SK-N-SH treated with all-trans-retinoic acid at 6 μM for 48 hours (cell line): ENCODE results near the gene HIVEP3.

ENCODE experiments used
- ATAC-seq: fragments of 200-7000 bp; cut with Tn5 transposase; 3 replicates; pipeline ENCODE4 v1.9.1; 2020; ENCODE audit warnings: mild to moderate bottlenecking, moderate library complexity
- ARNTL ChIP-seq: fragments of 450-650 bp; formaldehyde crosslinking; IDR thresholded peaks from 2 replicates; pipeline ENCODE4 v1.5.0; 2020; ENCODE audit warnings: low read depth, mild to moderate bottlenecking, moderate library complexity, borderline replicate concordance
- BACH2 ChIP-seq: fragments of 250-450 bp; sonication (Bioruptor Pico); IDR thresholded peaks from 2 replicates; pipeline ENCODE4 v1.9.0; 2021; ENCODE audit warnings: mild to moderate bottlenecking, borderline replicate concordance
- CREB5 ChIP-seq: fragments of 250-450 bp; sonication (Bioruptor Pico); IDR thresholded peaks from 2 replicates; pipeline ENCODE4 v1.5.1; 2020; ENCODE audit warnings: low read depth, mild to moderate bottlenecking, moderate library complexity
- GLIS3 ChIP-seq: fragments of 250-450 bp; sonication (Bioruptor Pico); IDR thresholded peaks from 2 replicates; pipeline ENCODE4 v1.5.0; 2020; ENCODE audit warnings: mild to moderate bottlenecking, moderate library complexity
- ISL1 ChIP-seq: fragments of 250-450 bp; sonication (Bioruptor Pico); IDR thresholded peaks from 2 replicates; pipeline ENCODE4 v2.1.2; 2022; ENCODE audit warnings: mild to moderate bottlenecking, moderate library complexity
- OSR1 ChIP-seq: fragments of 250-450 bp; sonication (Bioruptor Pico); IDR thresholded peaks from 2 replicates; pipeline ENCODE4 v1.8.0; 2022; ENCODE audit warnings: moderate library complexity, mild to moderate bottlenecking, inconsistent platforms
- PATZ1 ChIP-seq: fragments of 250-450 bp; sonication (Bioruptor Pico); IDR thresholded peaks from 2 replicates; pipeline ENCODE4 v1.8.0; 2020; ENCODE audit warnings: mild to moderate bottlenecking, moderate library complexity, borderline replicate concordance
- POU6F1 ChIP-seq: fragments of 250-450 bp; sonication (Bioruptor Pico); IDR thresholded peaks from 2 replicates; pipeline ENCODE4 v1.8.0; 2021; ENCODE audit warnings: low read depth, mild to moderate bottlenecking, moderate library complexity, borderline replicate concordance
- PPARA ChIP-seq: fragments of 250-450 bp; sonication (Bioruptor Pico); IDR thresholded peaks from 2 replicates; pipeline ENCODE4 v1.5.0; 2020; ENCODE audit warnings: mild to moderate bottlenecking, borderline replicate concordance
- SNAI2 ChIP-seq: fragments of 250-450 bp; sonication (Bioruptor Pico); IDR thresholded peaks from 2 replicates; pipeline ENCODE4 v1.5.0; 2020; ENCODE audit warnings: mild to moderate bottlenecking, moderate library complexity
- TCF4 ChIP-seq: fragments of 250-450 bp; sonication (Bioruptor Pico); IDR thresholded peaks from 2 replicates; pipeline ENCODE4 v1.8.0; 2021; ENCODE audit warnings: mild to moderate bottlenecking, moderate library complexity, borderline replicate concordance
- TOX ChIP-seq: fragments of 250-450 bp; sonication (Bioruptor Pico); IDR thresholded peaks from 2 replicates; pipeline ENCODE4 v1.8.0; 2021; ENCODE audit warnings: mild to moderate bottlenecking, moderate library complexity, borderline replicate concordance
- TSHZ2 ChIP-seq: fragments of 250-450 bp; sonication (Bioruptor Pico); IDR thresholded peaks from 2 replicates; pipeline ENCODE4 v1.5.0; 2020; ENCODE audit warnings: mild to moderate bottlenecking, moderate library complexity
- ZFP3 ChIP-seq: fragments of 250-450 bp; sonication (Bioruptor Pico); IDR thresholded peaks from 2 replicates; pipeline ENCODE4 v1.5.0; 2020; ENCODE audit warnings: mild to moderate bottlenecking, moderate library complexity
- ZFP30 ChIP-seq: fragments of 450-650 bp; formaldehyde crosslinking; IDR thresholded peaks from 2 replicates; pipeline ENCODE4 v1.5.0; 2022; ENCODE audit warnings: mild to moderate bottlenecking, moderate library complexity
- ZNF565 ChIP-seq: fragments of 450-650 bp; formaldehyde crosslinking; conservative IDR thresholded peaks from 2 replicates; pipeline ENCODE4 v1.5.0; 2020; ENCODE audit warnings: low read depth, mild to moderate bottlenecking, moderate library complexity
- ZNF70 ChIP-seq: fragments of 450-650 bp; formaldehyde crosslinking; IDR thresholded peaks from 2 replicates; pipeline ENCODE4 v1.5.0; 2020; ENCODE audit warnings: mild to moderate bottlenecking, moderate library complexity
- ZNF8 ChIP-seq: fragments of 450-650 bp; formaldehyde crosslinking; IDR thresholded peaks from 2 replicates; pipeline ENCODE4 v1.5.0; 2020; ENCODE audit warnings: mild to moderate bottlenecking, moderate library complexity
- TF ChIP-seq, protein P1 (sequence below): fragments of 250-450 bp; sonication (Bioruptor Pico); IDR thresholded peaks from 2 replicates; pipeline ENCODE4 v1.5.1; 2021; ENCODE audit warnings: mild to moderate bottlenecking, moderate library complexity

HIVEP3 gene

GRCh38 chr1:41731516-41732030, 187.1 kb downstream of the HIVEP3 start:
- ATAC-seq: no peak
- TF ChIP-seq ZFP3 (CRISPR knock-in tag) (no peak), TOX (no peak), PATZ1 (CRISPR knock-in tag) (no peak), CREB5 (CRISPR knock-in tag) (no peak), ARNTL (CRISPR knock-in tag) (no peak), PPARA (no peak), TCF4 (CRISPR knock-in tag) (no peak), ZNF70 (CRISPR knock-in tag) (no peak), ZFP30 (no peak), ZNF8 (no peak), BACH2 (CRISPR knock-in tag) (no peak), ISL1 (CRISPR knock-in tag) (no peak), OSR1 (CRISPR knock-in tag) (no peak)
- TF ChIP-seq, protein P1, sequence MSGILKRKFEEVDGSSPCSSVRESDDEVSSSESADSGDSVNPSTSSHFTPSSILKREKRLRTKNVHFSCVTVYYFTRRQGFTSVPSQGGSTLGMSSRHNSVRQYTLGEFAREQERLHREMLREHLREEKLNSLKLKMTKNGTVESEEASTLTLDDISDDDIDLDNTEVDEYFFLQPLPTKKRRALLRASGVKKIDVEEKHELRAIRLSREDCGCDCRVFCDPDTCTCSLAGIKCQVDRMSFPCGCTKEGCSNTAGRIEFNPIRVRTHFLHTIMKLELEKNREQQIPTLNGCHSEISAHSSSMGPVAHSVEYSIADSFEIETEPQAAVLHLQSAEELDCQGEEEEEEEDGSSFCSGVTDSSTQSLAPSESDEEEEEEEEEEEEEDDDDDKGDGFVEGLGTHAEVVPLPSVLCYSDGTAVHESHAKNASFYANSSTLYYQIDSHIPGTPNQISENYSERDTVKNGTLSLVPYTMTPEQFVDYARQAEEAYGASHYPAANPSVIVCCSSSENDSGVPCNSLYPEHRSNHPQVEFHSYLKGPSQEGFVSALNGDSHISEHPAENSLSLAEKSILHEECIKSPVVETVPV (CRISPR knock-in tag): no peak

GRCh38 chr1:41730806-41731205, 187.9 kb downstream of the HIVEP3 start:
- ATAC-seq: no peak
- no peak for TF ChIP-seq TSHZ2 (CRISPR knock-in tag)
- no peak for TF ChIP-seq SNAI2 (CRISPR knock-in tag)
- no peak for TF ChIP-seq ISL1 (CRISPR knock-in tag)
- no peak for TF ChIP-seq PATZ1 (CRISPR knock-in tag)
- TF ChIP-seq TCF4 (CRISPR knock-in tag): no peak
- no peak for TF ChIP-seq GLIS3 (CRISPR knock-in tag)
- no peak for TF ChIP-seq BACH2 (CRISPR knock-in tag)
- TF ChIP-seq ZNF565 (CRISPR knock-in tag): no peak
- no peak for TF ChIP-seq POU6F1 (CRISPR knock-in tag)
